HG03439 (cell line): ENCODE results near the gene NDUFB4.
"Not testable (repeated sequence)": the region's sequence is repeated elsewhere in the genome, so short reads cannot be mapped to it uniquely, and the experiment has no call there.

ENCODE experiments used
- ATAC-seq: cut with Tn5 transposase; IDR thresholded peaks from one replicate; pipeline ENCODE4 v1.9.1; 2021; ENCODE audit warnings: mild to moderate bottlenecking, moderate library complexity; ENCODE audit not compliant: unreplicated experiment

Gene NDUFB4

DNA sequence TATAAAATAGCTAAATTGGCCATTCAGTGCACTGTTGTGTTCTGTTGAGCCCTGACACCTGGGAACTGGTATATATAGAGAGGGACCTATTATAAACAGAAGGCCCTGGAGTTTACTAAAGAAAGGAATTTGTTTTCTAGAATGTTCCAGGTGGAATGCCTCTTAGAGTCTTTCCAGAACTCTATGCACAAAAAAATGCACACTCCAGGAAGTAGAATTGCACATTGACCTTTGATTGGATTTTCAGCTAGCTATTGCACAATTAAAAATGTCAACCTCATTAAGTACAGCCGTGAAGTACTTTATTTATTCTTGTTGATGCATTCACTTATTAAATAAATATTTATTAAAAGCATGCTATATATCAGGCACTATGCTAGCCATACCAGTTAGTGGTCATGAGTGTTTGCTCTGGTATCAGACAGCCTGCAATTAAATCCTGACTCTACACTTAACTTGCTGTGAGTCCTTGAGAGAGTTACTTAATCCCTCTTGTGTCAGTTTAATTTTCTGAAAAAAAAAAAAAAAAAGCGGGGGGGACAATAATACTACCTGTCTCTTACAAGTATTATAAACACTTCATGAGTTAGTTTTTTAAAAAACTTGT, 40.8 kb downstream of the NDUFB4 start:
- no peak for ATAC-seq

DNA sequence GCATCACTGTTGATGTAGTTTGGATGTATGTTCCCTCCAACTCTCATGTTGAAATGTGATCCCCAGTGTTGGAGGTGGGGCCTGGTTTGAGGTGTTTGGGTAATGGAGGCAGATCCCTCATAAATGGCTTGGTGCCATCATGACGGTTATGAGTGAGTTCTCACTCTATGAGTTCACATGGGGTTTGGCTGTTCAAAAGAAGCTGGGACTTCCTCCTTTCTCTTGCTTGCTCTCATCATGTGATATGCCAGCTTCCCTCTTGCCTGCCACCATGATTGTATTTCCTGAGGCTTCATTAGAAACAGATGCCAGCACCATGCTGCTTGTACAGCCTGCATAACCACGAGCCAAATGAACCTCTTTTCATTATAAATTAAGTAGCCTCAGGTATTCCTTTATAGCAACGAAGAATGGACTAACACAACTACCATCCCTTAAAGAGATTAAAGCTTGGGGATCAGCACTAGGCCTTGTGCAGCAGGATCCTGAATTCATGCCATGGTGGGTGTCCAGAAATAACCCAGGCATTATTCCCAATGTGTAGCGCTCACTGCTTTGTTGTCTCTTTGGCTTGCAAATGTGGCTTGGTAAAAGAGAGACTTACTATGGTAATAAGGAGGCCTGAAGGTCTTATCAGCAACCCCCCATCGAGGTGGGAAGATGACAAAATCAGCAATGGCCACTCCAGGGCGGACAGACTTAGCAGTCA, 41.9 kb downstream of the NDUFB4 start:
- ATAC-seq: no peak

DNA sequence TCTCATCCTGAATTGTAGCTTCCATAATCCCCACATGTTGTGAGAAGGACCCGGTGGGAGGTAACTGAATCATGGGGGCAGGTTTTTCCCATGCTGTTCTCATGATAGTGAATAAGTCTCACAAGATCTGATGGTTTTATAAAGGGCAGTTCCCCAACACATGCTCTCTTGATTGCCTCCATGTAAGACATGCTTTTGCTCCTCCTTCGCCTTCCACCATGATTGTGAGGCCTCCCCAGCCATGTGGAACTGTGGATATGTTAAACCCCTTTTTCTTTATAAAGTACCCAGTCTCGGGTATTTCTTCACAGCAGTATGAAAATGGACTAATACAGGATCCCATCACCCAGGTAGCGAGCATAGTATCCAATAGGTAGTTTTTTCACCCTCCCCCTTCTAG, 42.7 kb downstream of the NDUFB4 start:
- ATAC-seq: not testable (repeated sequence)

DNA sequence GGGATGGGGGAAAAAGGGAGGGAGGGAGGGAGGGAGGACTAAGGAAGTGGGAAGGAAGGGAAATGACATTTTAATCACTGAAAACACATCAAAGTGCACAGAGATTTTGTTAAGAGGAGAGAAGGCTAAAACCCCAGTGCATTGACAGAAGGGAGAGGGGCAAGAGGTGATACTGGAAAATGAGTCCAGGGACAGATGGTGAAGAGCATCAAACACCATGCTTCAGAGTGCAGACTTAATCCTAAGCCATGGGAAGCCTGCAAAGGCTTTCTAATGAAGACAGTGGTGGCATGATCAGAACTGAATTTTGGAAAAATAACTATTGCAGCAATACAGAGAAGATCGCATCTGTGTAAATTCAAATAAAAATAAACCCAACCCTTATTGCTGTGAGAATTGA, 44.1 kb downstream of the NDUFB4 start:
- no peak for ATAC-seq

DNA sequence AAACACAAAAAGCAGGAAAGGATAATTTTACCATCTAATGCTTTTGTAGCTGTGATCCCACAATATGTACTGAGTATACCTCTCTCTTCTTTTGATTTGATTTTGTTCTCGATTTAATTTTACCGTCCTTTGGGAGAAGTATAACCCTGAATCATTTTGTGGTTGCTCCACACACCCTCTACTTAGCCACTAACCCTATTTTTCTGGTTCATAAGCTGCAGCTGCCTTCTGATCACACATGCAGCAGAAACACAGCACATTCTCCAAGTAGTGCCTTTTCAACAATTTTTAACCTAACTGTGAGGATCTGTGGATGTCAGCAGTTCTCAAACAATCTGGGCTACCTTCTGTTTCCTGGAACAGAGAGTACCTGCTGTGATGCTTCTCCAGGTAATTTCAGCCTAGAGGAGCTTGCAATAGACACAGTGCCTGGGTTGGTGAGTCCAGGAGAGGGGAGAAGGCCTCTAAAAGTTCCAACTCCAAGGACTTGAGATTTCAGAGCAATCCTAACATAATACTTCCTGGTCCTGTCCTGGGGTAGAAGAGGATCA, 45.6 kb downstream of the NDUFB4 start:
- no peak for ATAC-seq

DNA sequence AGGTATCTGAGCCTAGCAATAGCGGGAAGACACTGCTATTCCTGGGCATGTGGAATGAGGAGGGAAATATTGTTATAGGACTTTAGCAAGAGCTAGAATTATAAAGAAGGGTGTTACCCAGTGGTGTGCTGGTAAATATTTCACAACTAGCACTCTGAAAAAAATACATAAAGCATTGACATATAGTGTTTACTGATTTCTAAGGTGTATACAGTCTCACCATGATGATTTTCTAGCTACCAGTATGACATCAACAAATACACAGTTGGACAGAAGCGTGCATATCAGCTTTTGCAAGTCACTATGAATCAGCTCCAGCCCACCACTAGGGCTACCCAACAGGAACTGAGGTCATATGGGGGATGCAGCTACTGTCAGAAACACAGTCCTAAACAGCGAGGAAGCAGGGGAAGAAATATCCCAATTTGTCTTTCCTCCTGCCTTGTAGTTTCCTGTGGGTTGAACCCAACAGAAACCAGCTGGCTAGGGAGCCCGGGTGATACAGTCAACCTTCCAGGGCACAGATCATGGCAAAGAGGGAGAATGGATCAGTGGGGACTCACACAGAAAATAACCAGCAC, 46.3 kb downstream of the NDUFB4 start:
- ATAC-seq: no peak

DNA sequence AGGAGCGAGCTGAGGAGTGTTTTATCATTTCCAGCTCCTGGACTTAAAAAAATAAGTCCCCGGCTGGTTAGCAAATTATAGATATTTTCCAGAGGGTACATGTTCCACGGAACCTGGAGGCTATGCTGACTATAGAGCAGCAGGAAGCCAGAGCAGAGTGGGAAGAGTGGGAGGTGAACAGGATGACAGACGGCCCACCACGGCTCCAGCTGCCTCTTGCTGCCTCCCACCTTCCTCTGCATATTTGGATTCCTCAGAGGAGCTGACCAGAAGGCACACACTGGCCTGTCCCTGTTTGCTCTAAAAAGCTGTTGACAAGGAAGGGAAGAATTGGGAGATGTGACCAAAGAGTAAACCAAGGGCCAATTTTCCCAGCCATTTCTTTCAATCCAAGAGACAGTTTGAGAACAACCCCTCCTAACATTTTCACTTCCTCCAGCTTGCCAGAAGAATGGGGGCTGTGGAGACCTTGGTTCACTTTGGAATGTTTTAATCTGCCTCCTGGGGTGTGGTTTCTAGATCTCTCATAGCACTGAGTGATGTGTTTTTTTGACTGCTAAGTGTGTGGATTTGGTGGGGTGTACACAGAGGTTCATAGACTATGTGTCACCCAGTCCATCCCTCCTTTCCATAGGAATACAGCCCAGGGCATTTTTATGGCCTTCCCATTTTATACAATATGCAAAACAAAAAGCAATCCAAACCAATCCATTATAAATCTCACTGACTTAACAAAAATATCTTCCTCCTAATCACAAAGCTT, 49.1 kb downstream of the NDUFB4 start:
- no peak for ATAC-seq

DNA sequence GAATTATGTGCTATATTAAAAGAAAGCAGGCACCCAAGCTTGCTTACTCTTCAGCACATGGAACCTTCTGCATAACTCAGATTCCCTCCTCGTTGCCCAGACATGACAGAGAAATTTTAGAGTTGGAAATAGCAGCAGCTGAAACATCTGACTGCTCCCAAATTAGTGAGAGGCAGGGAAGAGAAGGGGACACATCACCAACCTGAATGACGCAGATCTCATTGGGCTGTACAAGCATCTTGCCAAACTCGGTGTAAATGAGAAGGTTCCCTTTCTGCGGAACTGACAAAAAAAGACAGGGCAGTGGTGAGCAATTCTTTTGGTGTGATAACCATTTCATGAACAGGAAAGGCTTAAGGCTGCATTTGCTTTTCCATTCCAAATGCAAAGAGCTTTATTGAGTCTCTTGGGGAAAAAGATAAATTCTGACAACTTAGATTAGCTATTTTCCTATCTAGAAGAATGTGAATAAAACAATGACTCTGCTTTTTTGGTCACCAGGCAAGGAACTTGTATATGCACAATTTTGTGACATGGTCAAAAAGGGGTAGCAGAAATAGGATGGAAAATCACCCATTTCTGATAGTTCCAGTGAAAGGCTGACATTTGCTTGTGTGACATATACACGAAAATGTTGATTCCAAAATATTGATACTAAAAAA, 50.8 kb downstream of the NDUFB4 start:
- ATAC-seq: no peak

DNA sequence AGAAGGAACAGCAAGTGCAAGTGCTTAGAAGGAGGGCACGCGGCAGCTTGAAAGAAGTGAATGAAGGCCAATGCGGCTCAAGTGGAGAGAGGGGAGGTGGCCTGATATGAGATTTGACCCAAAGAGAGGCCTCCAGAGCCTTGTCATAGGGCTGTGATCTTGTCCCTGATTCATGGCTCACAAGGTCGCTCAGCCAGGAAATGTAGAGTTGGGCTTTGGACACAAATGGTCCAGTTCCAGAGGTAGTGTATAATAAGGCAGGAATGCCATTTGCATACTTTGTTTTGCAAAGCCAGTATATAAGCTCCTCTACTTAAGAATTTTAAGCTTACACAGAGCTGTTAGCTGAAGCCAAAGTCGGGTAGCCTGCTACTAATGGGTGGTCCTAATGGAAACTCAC, 52.2 kb downstream of the NDUFB4 start:
- no peak for ATAC-seq

DNA sequence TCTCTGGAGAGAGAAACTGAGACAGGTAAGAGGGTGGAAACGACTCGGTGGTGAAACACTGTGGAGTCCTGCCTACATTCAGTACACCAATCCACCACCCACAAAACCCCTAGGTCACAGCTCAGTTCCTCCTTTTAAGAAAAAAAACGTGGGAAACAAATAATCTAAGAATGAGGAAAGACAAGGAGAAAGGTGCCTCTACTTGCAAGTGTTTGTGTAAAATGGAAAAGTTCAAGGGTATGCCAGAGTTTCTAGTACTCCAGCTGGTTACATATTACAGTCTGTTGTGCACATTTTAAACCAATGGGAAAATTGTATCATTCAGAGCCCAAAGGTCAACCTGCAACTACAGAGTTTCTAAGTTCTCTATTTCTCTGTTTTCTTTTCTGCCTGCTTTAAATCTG, 53.7 kb downstream of the NDUFB4 start:
- ATAC-seq: no peak

DNA sequence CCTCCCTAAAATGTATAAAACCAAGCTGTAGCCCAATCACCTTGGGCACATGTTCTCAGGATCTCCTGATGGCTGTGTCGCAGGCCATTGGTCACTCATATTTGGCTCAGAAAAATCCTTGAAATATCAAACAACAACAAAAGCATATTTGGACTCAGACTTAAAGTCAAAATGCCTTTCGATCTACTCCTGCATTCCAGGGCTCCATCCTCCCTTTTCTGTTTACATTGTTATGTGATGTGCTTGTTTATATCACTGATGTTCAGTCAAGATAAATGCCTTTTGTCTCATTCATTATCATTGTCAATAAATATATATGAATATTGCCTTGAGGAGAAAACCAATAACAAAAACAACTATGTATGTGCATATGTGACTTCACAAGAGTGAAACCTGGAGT, 54.2 kb downstream of the NDUFB4 start:
- no peak for ATAC-seq
